ENCODE measurements around the gene DUSP9. TPM values are rescaled to one million over a fixed set of nuclear protein-coding genes. Genes with fewer than 3 reads are reported as not detected.

DUSP9 gene
- total and polyA plus RNA-seq, 11 donors: 0.04 to 0.25 TPM; not detected in 9

DNA sequence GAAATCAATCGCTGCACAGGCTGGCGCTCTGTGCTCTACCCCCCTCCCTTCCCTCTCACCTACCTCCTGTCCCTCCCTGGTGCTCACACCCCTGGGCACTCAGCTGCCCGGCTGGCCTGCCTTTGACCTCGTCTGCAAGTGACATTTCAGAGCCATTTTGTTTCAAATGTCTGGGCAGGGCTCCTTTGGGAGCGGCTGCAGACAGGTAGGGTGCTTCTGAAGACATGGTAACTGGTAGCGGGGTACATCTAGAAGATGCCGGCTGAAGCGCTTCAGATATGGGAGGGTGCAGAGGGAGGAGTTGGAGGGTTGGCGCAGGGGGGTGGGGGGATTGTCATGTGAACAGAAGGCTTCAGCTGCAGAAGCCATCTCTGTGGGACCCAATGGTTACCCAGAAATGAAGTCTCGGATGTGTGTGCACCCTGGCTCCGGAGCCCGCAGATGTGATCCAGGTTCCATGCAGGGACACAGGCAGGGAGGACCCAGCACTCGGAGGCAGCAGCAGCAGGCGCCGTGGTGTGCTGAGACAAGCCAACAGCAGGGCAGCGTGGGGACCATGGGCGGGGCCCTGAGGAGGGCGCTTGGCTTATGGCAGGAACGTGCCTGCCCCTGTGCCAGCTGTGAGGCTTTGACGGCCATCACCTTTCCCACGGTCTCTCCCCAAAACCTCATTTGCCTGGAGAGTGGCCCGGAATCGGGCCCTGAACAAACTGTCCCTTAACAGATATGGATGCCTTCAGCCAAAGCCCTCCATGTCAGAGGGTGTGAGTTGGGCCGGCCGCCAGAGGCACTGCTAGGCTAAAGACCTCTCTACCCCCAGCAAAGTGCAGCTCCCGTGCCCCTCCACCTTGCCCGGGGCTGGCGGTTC, 7.6 kb upstream of the DUSP9 start:
- intact Hi-C loops (cut with DNase I): no loop called here
- Histone ChIP-seq H3K9me3 (no peaks in the 10 kb centered on the region), H3K4me1 (peaks cover 0 to 22% (median 0%) of the 10 kb centered on the region in 12 donors), H3K36me3 (no peaks in the 10 kb centered on the region), H3K27ac (no peak overlapping the region), H3K4me3 (no peak overlapping the region), H3K27me3 (peaks cover under 1 to 43% (median 18%) of the 10 kb centered on the region in 9 donors)
- WGBS, 4 donors: 81 to 85% (median 82%) methylated on average over 28 of the region's 28 CpGs
- ATAC-seq: no peak
- TF ChIP-seq, protein P1, sequence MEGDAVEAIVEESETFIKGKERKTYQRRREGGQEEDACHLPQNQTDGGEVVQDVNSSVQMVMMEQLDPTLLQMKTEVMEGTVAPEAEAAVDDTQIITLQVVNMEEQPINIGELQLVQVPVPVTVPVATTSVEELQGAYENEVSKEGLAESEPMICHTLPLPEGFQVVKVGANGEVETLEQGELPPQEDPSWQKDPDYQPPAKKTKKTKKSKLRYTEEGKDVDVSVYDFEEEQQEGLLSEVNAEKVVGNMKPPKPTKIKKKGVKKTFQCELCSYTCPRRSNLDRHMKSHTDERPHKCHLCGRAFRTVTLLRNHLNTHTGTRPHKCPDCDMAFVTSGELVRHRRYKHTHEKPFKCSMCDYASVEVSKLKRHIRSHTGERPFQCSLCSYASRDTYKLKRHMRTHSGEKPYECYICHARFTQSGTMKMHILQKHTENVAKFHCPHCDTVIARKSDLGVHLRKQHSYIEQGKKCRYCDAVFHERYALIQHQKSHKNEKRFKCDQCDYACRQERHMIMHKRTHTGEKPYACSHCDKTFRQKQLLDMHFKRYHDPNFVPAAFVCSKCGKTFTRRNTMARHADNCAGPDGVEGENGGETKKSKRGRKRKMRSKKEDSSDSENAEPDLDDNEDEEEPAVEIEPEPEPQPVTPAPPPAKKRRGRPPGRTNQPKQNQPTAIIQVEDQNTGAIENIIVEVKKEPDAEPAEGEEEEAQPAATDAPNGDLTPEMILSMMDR (IDR thresholded peaks at IDR 0.05): no peak
- no peak for TF ChIP-seq POLR2A (IDR thresholded peaks at IDR 0.05)
- peak in 1 of 5 donors; percentile 17 for DNase-seq

DNA sequence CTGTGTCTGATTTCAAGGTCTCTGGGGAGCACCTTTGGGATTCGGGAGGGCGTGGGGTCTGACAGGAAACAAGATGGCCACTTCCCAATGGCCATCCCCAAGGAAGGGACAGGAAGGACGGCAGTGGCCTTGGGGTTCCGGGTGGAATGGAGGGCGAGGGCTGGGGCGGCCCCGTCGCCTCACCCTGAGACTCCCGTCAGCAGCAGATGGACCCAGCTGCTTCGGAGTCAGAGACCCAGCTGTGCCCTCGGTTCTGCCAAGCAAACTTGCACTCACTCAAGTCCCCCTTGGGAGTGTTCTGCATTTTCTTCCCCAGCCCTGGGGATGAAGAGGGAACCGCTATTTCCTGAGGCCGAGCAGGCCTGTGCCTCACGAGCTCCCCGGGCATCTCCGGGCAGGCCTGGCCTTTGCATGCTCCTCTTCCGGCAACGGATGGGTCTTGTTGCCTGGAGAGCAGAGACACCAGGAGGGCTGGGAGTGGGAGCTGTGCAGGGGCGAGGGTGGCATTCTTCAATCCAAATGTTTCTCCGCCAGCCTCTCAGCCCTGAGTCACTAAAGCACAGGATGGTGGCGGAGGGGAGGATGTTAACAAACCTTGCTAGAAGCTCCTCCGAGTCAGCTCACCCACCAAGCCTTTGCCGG, 6.8 kb upstream of the DUSP9 start:
- DNase-seq: peak in 1 of 5 donors; percentile 25
- Histone ChIP-seq H3K36me3 (no peaks in the 10 kb centered on the region), H3K4me1 (peaks cover 0 to 23% (median 0%) of the 10 kb centered on the region in 12 donors), H3K4me3 (no peak overlapping the region), H3K27ac (no peak overlapping the region), H3K27me3 (peaks cover 3 to 50% (median 18%) of the 10 kb centered on the region in 9 donors), H3K9me3 (no peaks in the 10 kb centered on the region)
- TF ChIP-seq, protein P1 (IDR thresholded peaks at IDR 0.05): no peak
- TF ChIP-seq POLR2A (IDR thresholded peaks at IDR 0.05): no peak
- intact Hi-C loops (cut with DNase I): no loop called here
- 76 to 81% (median 79%) methylated on average over 21 to 23 of the region's 23 CpGs for WGBS, 4 donors
- no peak for ATAC-seq

DNA sequence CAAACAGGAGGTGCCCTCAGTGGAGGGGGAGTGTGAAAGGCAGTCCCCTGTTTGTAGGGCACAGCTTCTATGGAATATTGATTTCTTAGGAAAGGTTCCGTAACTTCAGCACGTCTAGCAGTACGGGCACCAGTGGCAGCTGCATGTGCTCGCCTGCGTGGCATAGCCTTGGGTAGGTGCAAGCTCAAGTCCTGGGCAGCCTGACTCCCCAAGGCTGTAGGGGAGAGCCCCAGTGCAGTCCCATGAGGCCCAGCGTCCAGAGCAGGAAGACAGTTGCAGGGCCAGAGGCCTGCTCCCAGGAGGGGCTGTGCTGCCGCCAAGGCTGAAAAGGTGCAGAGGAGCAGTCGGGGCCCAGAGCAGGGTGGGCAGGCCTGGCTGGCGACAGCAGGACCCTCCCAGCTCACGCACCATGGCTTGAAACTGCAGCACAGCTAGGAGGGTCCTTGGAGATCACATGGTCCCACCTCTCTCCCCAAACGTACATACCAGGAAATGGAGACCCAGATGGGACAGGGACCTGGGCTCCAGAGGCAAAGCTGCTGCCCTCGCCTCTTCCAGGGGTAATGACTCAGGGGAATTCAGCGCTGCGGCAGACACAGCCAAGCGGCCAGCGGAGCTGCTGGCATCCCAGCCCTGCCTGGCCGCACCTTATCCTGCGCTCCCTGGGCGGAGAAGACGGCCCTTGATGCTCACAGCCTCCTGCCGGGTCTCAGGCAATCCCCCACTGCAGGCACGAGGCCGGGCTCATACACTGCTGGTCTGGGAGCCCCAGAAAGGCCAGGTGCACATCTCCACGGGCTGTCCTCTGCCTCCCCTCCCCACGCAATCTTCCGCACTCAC, 6.0 kb upstream of the DUSP9 start:
- H3K27me3 ChIP-seq: peaks cover 3 to 58% (median 18%) of the 10 kb centered on the region in 9 donors
- H3K4me1 ChIP-seq: peaks cover 0 to 23% (median 0%) of the 10 kb centered on the region in 12 donors
- no peaks in the 10 kb centered on the region for H3K36me3 ChIP-seq
- H3K9me3 ChIP-seq: no peaks in the 10 kb centered on the region
- no peak for ATAC-seq
- no peak overlapping the region for H3K4me3 ChIP-seq
- no peak for TF ChIP-seq POLR2A (IDR thresholded peaks at IDR 0.05)
- TF ChIP-seq, protein P1 (IDR thresholded peaks at IDR 0.05): no peak
- peak in 1 of 5 donors; percentile 27 for DNase-seq
- intact Hi-C loops (cut with DNase I): no loop called here
- H3K27ac ChIP-seq: no peak overlapping the region
- WGBS, 4 donors: 60 to 72% (median 63%) methylated on average over 24 to 26 of the region's 26 CpGs

Data from heart left ventricle (tissue), 16 donors.